ENCODE measurements around the gene ARHGAP15.

- no peak for TF ChIP-seq POLR2A (IDR thresholded peaks at IDR 0.05; ENCODE audit: low read length)
- TF ChIP-seq GATA1 (IDR thresholded peaks at IDR 0.05; ENCODE audit: low read depth, low read length): no peak
Measured at GRCh38 chr2:143701785-143702184, 572.6 kb downstream of the ARHGAP15 start.

Data from erythroblast (primary cell).